LoVo (cell line): ENCODE measurements around the gene ANOS1.
"Not testable (repeated sequence)": the region's sequence is repeated elsewhere in the genome, so short reads cannot be mapped to it uniquely, and the experiment has no call there.

ENCODE experiments used
- DNase-seq: peaks from one replicate; pipeline ENCODE4 v3.0.0-alpha.2; 2016; ENCODE audit warnings: low spot score

Gene ANOS1

GRCh38 chrX:8731559-8732395 lies at the start of gene ANOS1:
ANOS1 (minus strand) TSS chrX:8732137; CDS start chrX:8732036, 101 bp downstream.
- no peak for DNase-seq

- no peak for DNase-seq
Observed at GRCh38 chrX:8773117-8773516, 41.2 kb upstream of the ANOS1 start.

DNA sequence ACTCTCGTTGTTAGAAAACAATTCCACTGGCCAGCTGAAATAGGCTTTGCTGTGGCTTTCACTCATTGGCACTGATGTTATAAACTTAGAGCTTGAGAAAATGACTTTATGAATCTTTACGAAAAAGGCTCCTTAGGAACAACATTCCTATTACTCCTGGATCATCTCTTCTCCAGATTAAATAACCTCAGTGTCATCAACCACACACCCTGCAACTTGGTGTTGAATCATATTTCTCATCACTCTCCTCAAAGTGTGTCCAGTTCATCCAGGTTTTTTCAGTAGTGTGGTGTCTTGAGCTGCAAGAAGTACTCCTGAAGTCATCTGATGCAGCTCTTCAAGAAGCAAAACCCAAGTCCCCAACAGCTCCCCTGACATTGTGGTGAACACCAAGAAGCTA lies 28.1 kb upstream of the ANOS1 start:
- no peak for DNase-seq

DNA sequence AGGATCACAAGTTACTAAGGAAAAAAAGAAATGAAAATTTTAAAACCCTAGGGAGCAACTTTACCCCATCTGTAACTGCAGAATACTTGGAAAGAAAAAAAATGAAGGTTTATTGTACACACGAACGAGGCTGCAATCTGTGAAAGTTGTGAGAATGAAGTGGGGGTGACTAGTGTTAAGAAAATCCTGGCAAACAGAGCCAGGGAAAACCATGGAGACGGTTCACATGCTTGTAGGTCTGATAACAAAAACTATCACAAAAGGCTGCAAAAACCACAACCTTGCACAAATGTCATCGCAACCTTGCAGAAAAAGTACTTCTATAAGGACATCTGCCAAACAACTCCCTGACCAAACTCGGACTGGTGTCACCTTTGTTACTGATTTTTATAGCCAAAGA lies 26.8 kb upstream of the ANOS1 start:
- DNase-seq, result not testable (repeated sequence)

- not testable (repeated sequence) for DNase-seq
Observed at GRCh38 chrX:8757609-8758389, 25.9 kb upstream of the ANOS1 start.

- no peak for DNase-seq
Observed at GRCh38 chrX:8755813-8756212, 23.9 kb upstream of the ANOS1 start.

GRCh38 chrX:8755116-8755515 lies 23.2 kb upstream of the ANOS1 start:
- no peak for DNase-seq

- no peak for DNase-seq
Observed at GRCh38 chrX:8749697-8750096, 17.8 kb upstream of the ANOS1 start.

GRCh38 chrX:8748855-8749254 lies 16.9 kb upstream of the ANOS1 start:
- no peak for DNase-seq

DNA sequence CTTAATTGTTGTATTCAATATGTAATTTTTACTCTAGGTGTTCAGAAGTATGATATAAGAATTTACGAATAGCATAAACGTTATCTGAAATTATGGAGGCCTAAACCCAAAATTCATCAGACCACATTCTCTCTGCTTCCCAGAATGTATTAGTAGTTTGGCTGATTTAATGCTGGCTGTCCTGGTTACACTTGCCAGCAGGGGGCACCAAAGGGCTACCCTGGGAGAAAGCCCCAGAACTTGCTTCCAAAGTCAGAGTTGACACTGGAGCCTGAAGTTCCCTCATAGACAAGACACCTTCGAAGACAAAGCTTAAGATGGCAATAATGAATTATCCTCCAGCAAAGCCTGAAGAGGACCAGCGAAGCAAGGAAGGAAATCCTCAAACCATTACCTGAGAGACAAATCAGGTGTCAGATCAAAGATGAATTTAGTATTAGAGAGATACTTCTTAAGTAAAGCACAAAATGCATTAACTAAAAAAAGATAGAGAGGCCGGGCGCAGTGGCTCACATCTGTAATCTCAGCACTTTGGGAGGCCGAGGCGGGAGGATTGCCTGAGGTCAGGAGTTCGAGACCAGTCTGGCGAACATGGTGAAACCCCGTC lies 11.3 kb upstream of the ANOS1 start:
- DNase-seq, result peak; percentile 5

GRCh38 chrX:8741981-8742380 lies 10.0 kb upstream of the ANOS1 start:
- no peak for DNase-seq

DNA sequence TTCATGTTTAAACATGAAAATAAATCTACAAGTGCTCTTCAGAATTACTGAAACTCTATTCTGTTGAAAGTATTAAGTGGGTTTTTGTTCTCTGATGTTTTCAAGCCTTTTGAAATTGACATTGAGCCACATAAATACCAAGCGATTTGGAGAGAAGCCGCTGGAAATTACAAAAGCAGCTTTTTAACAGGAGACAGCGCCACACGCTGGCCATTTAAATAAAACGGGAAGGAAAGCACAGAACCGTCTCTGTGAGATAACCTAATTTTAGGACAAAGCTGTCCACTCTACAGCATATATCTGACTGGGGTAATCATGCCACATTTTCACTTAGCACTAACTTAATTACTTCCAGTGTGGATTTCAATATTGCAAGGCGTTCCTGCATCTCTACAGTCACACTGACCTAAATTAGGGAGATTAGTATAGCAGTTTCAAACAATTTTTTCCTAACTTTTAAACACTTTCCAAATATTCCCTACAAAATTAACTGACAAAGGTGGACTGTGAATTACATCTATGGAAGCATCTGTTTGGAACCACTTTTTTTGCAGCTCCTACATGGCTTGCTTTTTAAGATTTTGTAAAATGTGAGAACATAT lies 6.8 kb upstream of the ANOS1 start:
- DNase-seq, result peak; percentile 14

DNA sequence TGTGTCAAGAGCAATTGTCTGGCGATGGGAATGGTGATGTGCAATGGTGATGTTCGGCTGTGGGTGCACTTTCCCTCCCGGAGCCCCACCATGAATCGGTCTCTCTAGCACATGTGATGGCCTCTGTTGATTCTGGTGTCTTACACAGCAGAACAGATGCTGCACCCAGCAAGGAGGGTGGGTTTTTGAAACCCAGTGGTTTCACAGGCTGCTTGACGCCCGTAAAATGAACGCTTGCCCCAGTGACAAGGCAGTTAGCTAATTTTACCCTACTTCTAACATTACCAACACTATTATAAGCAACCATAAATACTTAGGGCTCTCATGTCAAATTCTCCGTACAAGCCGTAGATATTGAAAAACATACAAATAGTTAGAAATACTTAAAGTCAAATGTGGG lies 5.9 kb upstream of the ANOS1 start:
- no peak for DNase-seq

DNA sequence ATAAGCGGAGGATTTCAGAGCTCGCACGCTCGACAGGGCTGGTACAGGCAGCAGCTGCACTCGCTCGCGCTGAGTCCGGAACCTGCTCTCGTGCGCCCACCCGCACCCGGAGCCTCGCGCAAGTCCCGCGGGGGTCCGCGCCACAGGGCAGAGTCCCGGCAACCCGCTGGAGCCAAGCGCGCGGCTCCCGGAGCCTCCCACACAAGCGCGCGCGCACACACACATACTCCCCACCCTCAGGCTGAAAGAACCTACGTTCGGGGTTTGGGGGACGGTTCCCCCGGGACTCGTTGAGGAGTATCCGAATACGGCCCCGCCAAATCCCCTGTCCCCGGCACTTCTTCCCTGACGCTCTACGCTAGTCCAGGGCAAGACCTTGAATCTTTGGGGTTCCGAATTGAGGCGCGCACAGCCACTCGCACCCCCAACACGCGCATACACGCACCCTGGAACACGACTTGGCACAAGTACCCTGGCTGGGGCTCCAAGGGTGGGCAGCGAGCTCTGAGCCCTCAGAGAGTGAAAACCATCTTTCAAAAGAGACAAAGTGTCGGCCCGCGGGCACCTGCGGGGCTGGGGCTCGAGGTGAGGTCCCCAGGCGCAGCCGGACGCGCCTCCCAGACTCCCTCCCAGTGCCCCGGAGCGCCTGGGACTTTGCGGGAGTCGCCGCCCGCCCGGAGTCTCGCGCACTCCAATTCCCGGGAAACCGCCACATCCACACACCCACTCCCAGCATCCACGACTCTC lies 952 bp downstream of the ANOS1 start:
- DNase-seq, result no peak

DNA sequence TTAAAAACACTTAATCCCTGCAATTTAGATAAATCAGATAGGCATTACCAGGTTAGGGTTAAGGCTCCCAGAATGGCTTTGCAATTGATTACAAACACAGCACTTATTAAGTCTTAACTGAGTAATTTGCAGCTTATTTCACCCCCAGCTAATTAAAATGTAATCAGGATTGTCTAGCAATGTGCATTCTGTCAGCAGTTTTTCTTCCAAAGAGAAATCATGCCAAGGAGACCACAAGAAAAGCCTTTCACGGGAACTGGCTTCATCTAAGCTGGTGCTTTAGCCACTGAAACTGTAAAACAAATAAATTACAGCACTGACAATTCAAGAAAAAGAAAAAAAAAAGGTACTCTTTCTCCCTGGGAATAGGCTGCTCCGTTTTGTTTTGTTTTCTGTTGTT lies 2.1 kb downstream of the ANOS1 start:
- DNase-seq, result no peak

DNA sequence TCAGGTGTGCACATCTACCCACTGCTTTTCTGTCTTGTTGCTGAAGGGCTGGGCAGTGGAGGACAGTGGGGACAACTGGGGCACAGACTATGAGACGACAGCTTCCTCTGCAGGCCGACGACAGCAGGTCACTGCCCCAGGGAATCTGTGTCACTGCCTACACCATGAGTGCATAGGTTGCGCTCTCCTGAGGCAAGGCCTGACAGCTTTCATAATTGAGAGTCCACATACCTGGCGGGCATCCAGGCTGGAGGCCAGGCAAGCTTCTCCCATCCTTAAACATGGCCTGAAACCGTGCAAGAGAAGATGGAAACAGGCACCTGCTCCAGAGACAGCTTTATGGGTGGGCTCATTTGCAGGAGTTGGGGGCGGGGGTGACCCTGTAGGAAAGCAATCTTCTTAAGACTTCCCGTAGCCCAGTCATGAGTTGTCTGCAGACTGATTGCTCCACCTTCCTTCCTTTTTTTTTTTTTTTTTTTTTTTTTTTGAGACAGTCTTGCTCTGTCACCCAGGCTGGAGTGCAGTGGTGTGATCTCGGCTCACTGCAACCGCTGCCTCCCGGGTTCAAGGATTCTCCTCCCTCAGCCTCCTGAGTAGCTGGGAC lies 2.9 kb downstream of the ANOS1 start:
- DNase-seq, result no peak

GRCh38 chrX:8726031-8726652 lies 5.8 kb downstream of the ANOS1 start:
- DNase-seq, result no peak

DNA sequence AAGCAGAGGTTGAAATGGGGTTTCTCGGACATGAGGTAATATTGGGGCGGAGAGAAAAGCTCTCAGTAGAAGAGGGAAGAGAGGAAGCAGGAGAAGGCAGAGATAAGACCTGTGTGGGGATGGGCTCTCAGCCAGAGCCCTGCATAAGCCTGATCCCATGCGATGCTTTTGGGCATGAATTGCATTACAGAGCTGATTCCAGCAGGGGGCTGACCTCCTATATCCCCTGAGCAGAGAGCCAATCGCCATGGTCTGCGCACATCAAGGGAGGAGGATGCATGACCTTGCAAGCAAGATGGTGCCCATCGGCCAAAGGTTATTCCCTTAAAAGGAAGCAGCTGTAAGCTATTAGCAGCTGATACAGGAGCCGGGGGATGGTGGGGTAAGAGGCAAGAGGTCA lies 7.6 kb downstream of the ANOS1 start:
- no peak for DNase-seq

DNA sequence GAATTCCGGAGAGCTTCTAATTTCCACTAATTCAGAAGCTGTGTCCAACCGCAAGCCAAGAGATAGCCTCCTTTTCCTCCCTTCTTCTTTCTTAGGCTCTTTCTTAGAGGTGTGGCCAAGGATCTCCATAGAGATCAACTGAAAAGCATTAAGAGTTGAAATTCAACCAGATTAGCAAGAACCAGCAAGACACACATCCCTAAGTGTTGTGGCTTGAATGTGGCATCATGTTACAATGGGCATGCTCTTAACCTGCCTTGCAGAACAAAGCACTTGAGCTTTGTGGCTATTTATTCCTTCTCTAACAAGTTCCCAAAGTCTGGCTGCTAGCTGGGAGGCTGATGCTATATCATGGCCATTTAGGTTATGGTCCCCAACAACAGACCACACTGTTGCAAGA lies 10.4 kb downstream of the ANOS1 start:
- DNase-seq, result no peak

- no peak for DNase-seq
Observed at GRCh38 chrX:8720136-8720535, 11.8 kb downstream of the ANOS1 start.

DNA sequence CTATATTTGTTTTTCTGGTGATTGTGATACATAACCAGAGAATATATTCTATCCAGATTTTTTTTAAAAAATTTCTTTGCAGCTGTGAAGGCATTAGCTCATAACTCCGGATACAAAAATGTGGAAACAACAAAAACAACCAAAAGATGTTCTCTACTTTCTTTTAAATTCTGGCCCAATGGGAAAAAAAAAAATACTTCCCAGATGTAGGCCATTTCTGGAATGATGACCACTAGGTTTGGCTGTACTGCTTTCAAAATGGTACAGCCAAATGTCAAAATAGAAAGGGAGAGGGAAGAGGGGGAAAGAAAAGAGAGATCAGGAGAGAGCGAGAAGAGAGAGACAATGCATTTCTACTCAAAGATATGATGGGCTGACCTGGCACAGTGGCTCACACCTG lies 14.6 kb downstream of the ANOS1 start:
- DNase-seq, result no peak
